ENCODE data around the gene GPNMB.
A peak's percentile ranks its signal among the peaks of the same experiment; 100 is the strongest.

The GPNMB gene

DNA sequence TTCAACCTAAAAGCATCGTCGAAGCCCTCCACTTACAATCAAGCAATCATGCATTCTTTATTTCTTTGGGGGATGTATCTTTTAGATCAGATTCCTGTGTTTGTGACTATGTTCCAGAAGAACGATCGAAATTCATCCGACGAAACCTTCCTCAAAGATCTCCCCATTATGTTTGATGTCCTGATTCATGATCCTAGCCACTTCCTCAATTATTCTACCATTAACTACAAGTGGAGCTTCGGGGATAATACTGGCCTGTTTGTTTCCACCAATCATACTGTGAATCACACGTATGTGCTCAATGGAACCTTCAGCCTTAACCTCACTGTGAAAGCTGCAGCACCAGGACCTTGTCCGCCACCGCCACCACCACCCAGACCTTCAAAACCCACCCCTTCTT, 13.8 kb downstream of the GPNMB start:
- Histone ChIP-seq H3K27ac (ENCODE audit: low read depth, low read length) (no peak overlapping the region), H3K9me2 (replicated peaks; ENCODE audit: control insufficient read depth, low read length) (no peaks in the 10 kb centered on the region), H3K4me3 (ENCODE audit: low read length) (no peak overlapping the region), H3K27me3 (ENCODE audit: control insufficient read depth, low read length) (peaks cover 21% of the 10 kb centered on the region), H3K79me2 (ENCODE audit: control insufficient read depth, low read length) (no peaks in the 10 kb centered on the region), H3F3A (ENCODE audit: control insufficient read depth, insufficient read depth) (no peaks in the 10 kb centered on the region), H3K9me3 (ENCODE audit: control insufficient read depth, insufficient read depth, low read length) (no peaks in the 10 kb centered on the region), H3K4me2 (ENCODE audit: low read length) (no peak overlapping the region), H4K20me1 (ENCODE audit: control insufficient read depth, insufficient read depth, low read depth, low read length) (no peaks in the 10 kb centered on the region), H3K4me1 (ENCODE audit: control insufficient read depth, low read length) (peaks cover 16% of the 10 kb centered on the region), H3K36me3 (ENCODE audit: control insufficient read depth, low read length) (no peaks in the 10 kb centered on the region)
- TF ChIP-seq EZH2phosphoT487 (IDR thresholded peaks at IDR 0.05; ENCODE audit: borderline replicate concordance, low read length), result no peak
- TF ChIP-seq, protein P1, sequence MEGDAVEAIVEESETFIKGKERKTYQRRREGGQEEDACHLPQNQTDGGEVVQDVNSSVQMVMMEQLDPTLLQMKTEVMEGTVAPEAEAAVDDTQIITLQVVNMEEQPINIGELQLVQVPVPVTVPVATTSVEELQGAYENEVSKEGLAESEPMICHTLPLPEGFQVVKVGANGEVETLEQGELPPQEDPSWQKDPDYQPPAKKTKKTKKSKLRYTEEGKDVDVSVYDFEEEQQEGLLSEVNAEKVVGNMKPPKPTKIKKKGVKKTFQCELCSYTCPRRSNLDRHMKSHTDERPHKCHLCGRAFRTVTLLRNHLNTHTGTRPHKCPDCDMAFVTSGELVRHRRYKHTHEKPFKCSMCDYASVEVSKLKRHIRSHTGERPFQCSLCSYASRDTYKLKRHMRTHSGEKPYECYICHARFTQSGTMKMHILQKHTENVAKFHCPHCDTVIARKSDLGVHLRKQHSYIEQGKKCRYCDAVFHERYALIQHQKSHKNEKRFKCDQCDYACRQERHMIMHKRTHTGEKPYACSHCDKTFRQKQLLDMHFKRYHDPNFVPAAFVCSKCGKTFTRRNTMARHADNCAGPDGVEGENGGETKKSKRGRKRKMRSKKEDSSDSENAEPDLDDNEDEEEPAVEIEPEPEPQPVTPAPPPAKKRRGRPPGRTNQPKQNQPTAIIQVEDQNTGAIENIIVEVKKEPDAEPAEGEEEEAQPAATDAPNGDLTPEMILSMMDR (IDR thresholded peaks at IDR 0.05; ENCODE audit: low read depth, low read length, poor library complexity, severe bottlenecking), result no peak

- Histone ChIP-seq H3K27me3 (ENCODE audit: control insufficient read depth, low read length) (peaks cover 16% of the 10 kb centered on the region), H3K4me2 (ENCODE audit: low read length) (peak overlapping the region; percentile 28), H3K4me3 (ENCODE audit: low read length) (no peak overlapping the region), H3K9me3 (ENCODE audit: control insufficient read depth, insufficient read depth, low read length) (no peaks in the 10 kb centered on the region), H3K36me3 (ENCODE audit: control insufficient read depth, low read length) (no peaks in the 10 kb centered on the region), H3K9me2 (replicated peaks; ENCODE audit: control insufficient read depth, low read length) (no peaks in the 10 kb centered on the region), H4K20me1 (ENCODE audit: control insufficient read depth, insufficient read depth, low read depth, low read length) (no peaks in the 10 kb centered on the region), H3K4me1 (ENCODE audit: control insufficient read depth, low read length) (peaks cover 16% of the 10 kb centered on the region), H3K79me2 (ENCODE audit: control insufficient read depth, low read length) (no peaks in the 10 kb centered on the region), H3K27ac (ENCODE audit: low read depth, low read length) (no peak overlapping the region), H3F3A (ENCODE audit: control insufficient read depth, insufficient read depth) (no peaks in the 10 kb centered on the region)
- TF ChIP-seq, protein P1 (IDR thresholded peaks at IDR 0.05; ENCODE audit: low read depth, low read length, poor library complexity, severe bottlenecking), result peak; percentile 90
- no peak for TF ChIP-seq EZH2phosphoT487 (IDR thresholded peaks at IDR 0.05; ENCODE audit: borderline replicate concordance, low read length)
Measured at GRCh38 chr7:23261843-23262452, 15.4 kb downstream of the GPNMB start.

DNA sequence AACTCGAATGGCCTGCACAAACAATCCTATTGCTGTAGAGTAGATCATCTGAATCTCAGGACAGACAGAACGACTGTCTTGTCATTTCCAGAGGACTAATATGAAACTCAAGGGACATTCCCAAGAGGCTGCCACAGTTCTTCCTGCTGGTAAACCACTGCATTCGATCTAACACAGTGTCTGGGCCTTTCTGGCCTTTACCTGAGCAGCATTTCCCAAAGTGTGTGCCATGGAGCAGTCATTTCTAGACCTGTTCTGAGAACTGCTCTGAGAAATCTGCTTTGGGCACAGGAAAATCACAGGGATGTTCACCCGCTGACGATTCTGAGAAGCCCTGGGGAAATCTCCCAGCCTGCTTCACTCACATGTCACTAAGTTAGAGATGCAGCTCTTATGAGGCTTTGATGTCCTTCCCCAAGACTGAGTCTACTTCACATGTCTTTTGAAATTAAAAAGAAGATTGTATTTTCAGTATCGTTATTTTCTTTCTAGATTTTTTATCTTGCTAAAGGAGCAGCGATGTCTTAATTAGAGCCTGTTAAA, 18.4 kb downstream of the GPNMB start:
- no peak overlapping the region for H3K4me3 ChIP-seq (ENCODE audit: low read length)
- H3K27me3 ChIP-seq (ENCODE audit: control insufficient read depth, low read length), result peaks cover under 1% of the 10 kb centered on the region; the same call in 1 of the 2 replicates
- H3K9me2 ChIP-seq (replicated peaks; ENCODE audit: control insufficient read depth, low read length), result no peaks in the 10 kb centered on the region
- TF ChIP-seq, protein P1 (IDR thresholded peaks at IDR 0.05; ENCODE audit: low read depth, low read length, poor library complexity, severe bottlenecking), result no peak
- no peak for TF ChIP-seq EZH2phosphoT487 (IDR thresholded peaks at IDR 0.05; ENCODE audit: borderline replicate concordance, low read length)
- no peaks in the 10 kb centered on the region for H3K79me2 ChIP-seq (ENCODE audit: control insufficient read depth, low read length)
- no peaks in the 10 kb centered on the region for H3K36me3 ChIP-seq (ENCODE audit: control insufficient read depth, low read length)
- no peak overlapping the region for H3K27ac ChIP-seq (ENCODE audit: low read depth, low read length)
- no peaks in the 10 kb centered on the region for H3F3A ChIP-seq (ENCODE audit: control insufficient read depth, insufficient read depth)
- H3K9me3 ChIP-seq (ENCODE audit: control insufficient read depth, insufficient read depth, low read length), result no peaks in the 10 kb centered on the region
- H3K4me2 ChIP-seq (ENCODE audit: low read length), result no peak overlapping the region
- no peaks in the 10 kb centered on the region for H4K20me1 ChIP-seq (ENCODE audit: control insufficient read depth, insufficient read depth, low read depth, low read length)
- H3K4me1 ChIP-seq (ENCODE audit: control insufficient read depth, low read length), result peaks cover 16% of the 10 kb centered on the region

Measured in DOHH2 (cell line).